HCT116 (cell line): ENCODE data around the gene SPATA16. TPM values are rescaled to one million over a fixed set of nuclear protein-coding genes. Genes with fewer than 3 reads are reported as not detected.

ENCODE experiments used
- ATAC-seq: fragments of 200-7000 bp; cut with Tn5 transposase; 2 replicates; pipeline ENCODE4 v1.9.1; 2020; ENCODE audit warnings: mild to moderate bottlenecking, moderate library complexity
- BruUV-seq: library from RNA; stranded (reverse); fragments of 400-500 nt; replicated peaks from 2 replicates; lab custom pipeline; 2021; lab: Mats Ljungman, UMichigan
- CTCF ChIA-PET: fragments of 300-600 bp; sonication (Branson Sonifier 250); formaldehyde crosslinking; loops from one replicate; lab custom pipeline; 2021; ENCODE audit warnings: antibody characterized with exemption; lab: Charles Lee
- POLR2A ChIA-PET: fragments of 300-600, 350-600 bp; sonication (Branson Sonifier 250); formaldehyde crosslinking; loops from one replicate; lab custom pipeline; 2021; ENCODE audit warnings: antibody characterized with exemption; lab: Charles Lee
- RAD21 ChIA-PET, 2 experiments: fragments of 300-600 bp; sonication (Branson Sonifier 250); formaldehyde crosslinking; loops; one replicate each; lab custom pipeline; 2023; ENCODE audit warnings: low total read pairs in 2 of 2; ENCODE audit not compliant: uncharacterized antibody in 2 of 2, unreplicated experiment in 2 of 2, low non-redundant PET in 1 of 2; lab: Charles Lee
- DNase-seq: peaks from one replicate; pipeline ENCODE4 v3.0.0-alpha.2; 2010; ENCODE audit warnings: low read depth, low spot score
- H2AFZ ChIP-seq: fragments of 200-600 bp; shearing (Covaris generic), sonication (generic); 2 replicates; pipeline ENCODE4 v1.6.1; 2017; ENCODE audit warnings: low read depth, mixed run types, mixed read lengths, antibody characterized with exemption, low read length; ENCODE audit not compliant: poor library complexity, severe bottlenecking
- H3K27ac ChIP-seq: 2 replicates; pipeline ENCODE4 v1.5.1; 2012; ENCODE audit warnings: low read depth, low read length
- H3K27me3 ChIP-seq: fragments of 200-600 bp; sonication (generic); 2 replicates; pipeline ENCODE4 v1.6.1; 2016; ENCODE audit warnings: mixed run types, low read length, mixed read lengths; ENCODE audit not compliant: insufficient read depth
- H3K36me3 ChIP-seq, 2 experiments: fragments of 200-500 bp in 1 of 2; fragments of 200-600 bp in 1 of 2; sonication (Bioruptor generic) in 1 of 2; sonication (generic) in 1 of 2; 2 replicates each; pipeline versions ENCODE4 v1.5.1 to v1.6.1; 2014 to 2016; ENCODE audit warnings: low read length in 2 of 2, inconsistent platforms in 1 of 2, mixed read lengths in 1 of 2, mixed run types in 1 of 2; ENCODE audit not compliant: insufficient read depth in 2 of 2, control insufficient read depth in 1 of 2
- H3K4me1 ChIP-seq, 2 experiments: fragments of 200-600 bp in 1 of 2; sonication (generic) in 1 of 2; 2 replicates each; pipeline versions ENCODE4 v1.5.1 to v1.6.1; 2012 to 2017; ENCODE audit warnings: low read length in 2 of 2, inconsistent platforms in 1 of 2, mild to moderate bottlenecking in 1 of 2, mixed read lengths in 1 of 2, mixed run types in 1 of 2, moderate library complexity in 1 of 2; ENCODE audit not compliant: insufficient read depth in 2 of 2, control insufficient read depth in 1 of 2
- H3K4me2 ChIP-seq: fragments of 200-600 bp; sonication (generic); 2 replicates; pipeline ENCODE4 v1.6.1; 2017; ENCODE audit warnings: mixed run types, low read length, mixed read lengths
- H3K4me3 ChIP-seq, 2 experiments: fragments of 200-600 bp in 1 of 2; sonication (generic) in 1 of 2; replicated peaks in 1 of 2; 2 replicates each; pipeline ENCODE4 v1.5.1; 2011 to 2016; ENCODE audit warnings: low read length in 2 of 2, control low read depth in 1 of 2, low read depth in 1 of 2, mild to moderate bottlenecking in 1 of 2, mixed read lengths in 1 of 2, mixed run types in 1 of 2
- H3K79me2 ChIP-seq: fragments of 200-600 bp; sonication (generic); 2 replicates; pipeline ENCODE4 v1.6.1; 2017; ENCODE audit warnings: mild to moderate bottlenecking, mixed run types, low read length, moderate library complexity, mixed read lengths; ENCODE audit not compliant: insufficient read depth
- H3K9ac ChIP-seq: fragments of 200-600 bp; sonication (generic); 2 replicates; pipeline ENCODE4 v1.6.1; 2016; ENCODE audit warnings: low read length, mixed read lengths
- H3K9me2 ChIP-seq: fragments of 200-600 bp; sonication (generic), shearing (Covaris generic); 2 replicates; pipeline ENCODE4 v1.6.1; 2017; ENCODE audit warnings: mixed run types, mild to moderate bottlenecking, moderate library complexity; ENCODE audit not compliant: insufficient read depth
- H3K9me3 ChIP-seq, 2 experiments: fragments of 200-500 bp in 1 of 2; fragments of 200-600 bp in 1 of 2; sonication (Bioruptor generic) in 1 of 2; sonication (generic) in 1 of 2; 2 replicates each; pipeline ENCODE4 v1.6.1; 2014 to 2017; ENCODE audit warnings: low read length in 2 of 2, mixed read lengths in 2 of 2, inconsistent platforms in 1 of 2, low read depth in 1 of 2, mild to moderate bottlenecking in 1 of 2, mixed run types in 1 of 2, moderate library complexity in 1 of 2; ENCODE audit not compliant: control insufficient read depth in 1 of 2, insufficient read depth in 1 of 2
- H4K20me1 ChIP-seq: fragments of 200-600 bp; sonication (generic), shearing (Covaris generic); 2 replicates; pipeline ENCODE4 v1.6.1; 2017; ENCODE audit warnings: mixed run types, mild to moderate bottlenecking, moderate library complexity; ENCODE audit not compliant: insufficient read depth
- CEBPB ChIP-seq: IDR thresholded peaks from 2 replicates; pipeline ENCODE4 v1.6.1; 2012; ENCODE audit warnings: low read depth
- EGR1 ChIP-seq: IDR thresholded peaks from 2 replicates; pipeline ENCODE4 v1.6.1; 2012; ENCODE audit warnings: low read depth
- EZH2 ChIP-seq: fragments of 200-600 bp; sonication (generic); IDR thresholded peaks from 2 replicates; pipeline ENCODE4 v1.6.1; 2017; ENCODE audit warnings: antibody characterized with exemption, mixed run types
- POLR2A ChIP-seq: IDR thresholded peaks from 2 replicates; pipeline ENCODE4 v1.7.0; 2011; ENCODE audit warnings: borderline replicate concordance; ENCODE audit not compliant: insufficient read depth, insufficient read length; ENCODE audit errors: extremely low read depth
- RAD21 ChIP-seq: IDR thresholded peaks from 2 replicates; pipeline ENCODE4 v1.6.1; 2012; ENCODE audit warnings: low read depth, mild to moderate bottlenecking
- SIN3A ChIP-seq: IDR thresholded peaks from 2 replicates; pipeline ENCODE4 v1.6.1; 2012; ENCODE audit warnings: low read depth
- SP1 ChIP-seq: IDR thresholded peaks from 2 replicates; pipeline ENCODE4 v1.6.1; 2012; ENCODE audit warnings: low read depth
- YY1 ChIP-seq: IDR thresholded peaks from 2 replicates; pipeline ENCODE4 v1.6.1; 2011; ENCODE audit warnings: low read length, low read depth, moderate library complexity, mild to moderate bottlenecking; ENCODE audit not compliant: insufficient replicate concordance; ENCODE audit errors: extremely low read depth
- ZFX ChIP-seq: fragments of 450-650 bp; IDR thresholded peaks from 2 replicates; pipeline ENCODE4 v1.6.1; 2017
- ZNF274 ChIP-seq: fragments of 200-500 bp; sonication (Bioruptor generic); IDR thresholded peaks from 2 replicates; pipeline ENCODE4 v1.6.1; 2014; ENCODE audit warnings: mild to moderate bottlenecking, low read depth, low read length, inconsistent platforms
- intact Hi-C: fragments of 100-400 bp; cut with micrococcal nuclease; formaldehyde crosslinking; loops from 2 replicates; pipeline ENCODE4 v1.10.0; 2022
- total RNA-seq: library from RNA; stranded (reverse); gene quantifications from one replicate; pipeline ENCODE4 v1.2.1, GENCODE V29; 2021; ENCODE audit not compliant: unreplicated experiment
- TF ChIP-seq, protein P1 (sequence below), 3 experiments: fragments of 200-600 bp in 1 of 3; sonication (generic) in 1 of 3; IDR thresholded peaks in 2 of 3; conservative IDR thresholded peaks in 1 of 3; 2 replicates each; pipeline ENCODE4 v1.5.1; 2012 to 2017; ENCODE audit warnings: low read depth in 2 of 3, low read length in 2 of 3, antibody characterized with exemption in 1 of 3, borderline replicate concordance in 1 of 3, control low read depth in 1 of 3, mild to moderate bottlenecking in 1 of 3, mixed read lengths in 1 of 3, mixed run types in 1 of 3, moderate library complexity in 1 of 3; ENCODE audit not compliant: insufficient read depth in 1 of 3

SPATA16 gene
- total RNA-seq, 1 experiment from 2014 or later: not detected

DNA sequence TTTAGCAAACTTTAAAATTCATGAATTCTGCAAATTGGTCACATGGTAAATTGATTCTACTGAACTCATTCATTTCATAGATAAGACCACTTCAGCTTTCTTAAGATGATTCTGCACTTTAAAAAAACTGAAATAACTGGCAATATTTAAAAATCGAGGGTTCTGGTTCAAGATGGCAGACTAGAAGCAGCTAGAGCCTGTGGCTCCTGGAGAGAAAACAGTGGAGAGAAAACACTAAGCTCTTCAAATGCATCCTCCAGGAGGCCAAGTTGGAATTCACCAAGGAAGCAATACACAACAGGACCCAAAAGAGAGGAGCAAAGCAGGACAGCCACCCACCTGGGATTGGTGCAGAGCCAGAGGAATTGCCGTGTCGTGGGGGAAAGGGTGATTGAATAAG is 132.1 kb downstream of the SPATA16 start:
- RAD21 ChIA-PET: no interaction called here
- Histone ChIP-seq H3K27ac (no peak overlapping the region), H3K27me3 (no peaks in the 10 kb centered on the region), H3K79me2 (no peaks in the 10 kb centered on the region), H3K4me2 (no peak overlapping the region), H3K9me3 (no peaks in the 10 kb centered on the region), H3K4me1 (no peaks in the 10 kb centered on the region), H2AFZ (no peak overlapping the region), H3K36me3 (no peaks in the 10 kb centered on the region), H3K4me3 (no peak overlapping the region), H3K9me2 (no peaks in the 10 kb centered on the region), H4K20me1 (no peaks in the 10 kb centered on the region), H3K9ac (no peak overlapping the region)
- intact Hi-C loops: no loop called here
- CTCF ChIA-PET: no interaction called here
- no peak for DNase-seq
- POLR2A ChIA-PET: no interaction called here
- BruUV-seq: no TSS peak
- TF ChIP-seq SIN3A: no peak
- TF ChIP-seq EZH2: no peak
- TF ChIP-seq, protein P1, sequence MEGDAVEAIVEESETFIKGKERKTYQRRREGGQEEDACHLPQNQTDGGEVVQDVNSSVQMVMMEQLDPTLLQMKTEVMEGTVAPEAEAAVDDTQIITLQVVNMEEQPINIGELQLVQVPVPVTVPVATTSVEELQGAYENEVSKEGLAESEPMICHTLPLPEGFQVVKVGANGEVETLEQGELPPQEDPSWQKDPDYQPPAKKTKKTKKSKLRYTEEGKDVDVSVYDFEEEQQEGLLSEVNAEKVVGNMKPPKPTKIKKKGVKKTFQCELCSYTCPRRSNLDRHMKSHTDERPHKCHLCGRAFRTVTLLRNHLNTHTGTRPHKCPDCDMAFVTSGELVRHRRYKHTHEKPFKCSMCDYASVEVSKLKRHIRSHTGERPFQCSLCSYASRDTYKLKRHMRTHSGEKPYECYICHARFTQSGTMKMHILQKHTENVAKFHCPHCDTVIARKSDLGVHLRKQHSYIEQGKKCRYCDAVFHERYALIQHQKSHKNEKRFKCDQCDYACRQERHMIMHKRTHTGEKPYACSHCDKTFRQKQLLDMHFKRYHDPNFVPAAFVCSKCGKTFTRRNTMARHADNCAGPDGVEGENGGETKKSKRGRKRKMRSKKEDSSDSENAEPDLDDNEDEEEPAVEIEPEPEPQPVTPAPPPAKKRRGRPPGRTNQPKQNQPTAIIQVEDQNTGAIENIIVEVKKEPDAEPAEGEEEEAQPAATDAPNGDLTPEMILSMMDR (IDR thresholded peaks at IDR 0.05 in 2 of 3, conservative IDR thresholded peaks at IDR 0.05 in 1 of 3; ENCODE audit: borderline replicate concordance in 1 of 3, insufficient read depth in 1 of 3, low read depth in 2 of 3, low read length in 2 of 3): no peak
- no peak for ATAC-seq

DNA sequence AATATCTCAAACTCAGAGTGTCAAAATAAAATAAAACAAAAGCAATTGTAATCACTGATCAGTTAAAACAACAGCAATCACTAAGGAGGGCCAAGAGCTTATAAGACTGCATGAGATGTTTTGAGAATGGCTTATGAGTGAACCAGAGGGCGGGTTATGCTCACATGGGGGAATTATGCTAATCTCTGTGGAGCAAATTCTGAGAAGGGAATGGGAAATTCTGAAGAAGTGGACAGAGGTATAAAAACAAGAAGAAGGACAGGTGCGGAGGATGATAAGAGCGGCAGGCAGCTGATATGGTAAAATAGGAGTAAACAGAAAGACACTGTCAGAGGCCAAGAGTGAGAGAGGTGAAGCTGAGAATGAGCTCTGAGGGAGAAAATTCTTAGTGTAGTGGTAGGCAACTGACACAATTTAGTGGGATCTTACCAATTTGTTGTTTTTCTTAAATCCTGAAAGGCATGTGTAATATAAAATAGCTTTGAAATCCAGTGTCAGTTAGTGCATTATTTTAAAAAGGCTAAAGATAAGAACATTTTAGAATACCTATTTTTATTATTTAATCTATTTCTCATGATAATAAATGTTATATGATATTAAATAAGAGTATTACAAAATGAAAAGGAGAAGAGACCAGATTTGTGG is 133.8 kb downstream of the SPATA16 start:
- ChIA-PET POLR2A (no interaction called here), CTCF (no interaction called here)
- H3K27ac ChIP-seq: no peak overlapping the region
- no peaks in the 10 kb centered on the region for H3K79me2 ChIP-seq
- H4K20me1 ChIP-seq: no peaks in the 10 kb centered on the region
- H3K9me2 ChIP-seq: no peaks in the 10 kb centered on the region
- no peaks in the 10 kb centered on the region for H3K9me3 ChIP-seq
- intact Hi-C loops: no loop called here
- TF ChIP-seq RAD21: no peak
- no peak for TF ChIP-seq ZNF274
- no peak for TF ChIP-seq SIN3A
- TF ChIP-seq CEBPB: no peak
- no peak for TF ChIP-seq EGR1
- no peak for TF ChIP-seq POLR2A
- no peak for TF ChIP-seq YY1
- TF ChIP-seq, protein P1 (IDR thresholded peaks at IDR 0.05 in 2 of 3, conservative IDR thresholded peaks at IDR 0.05 in 1 of 3; ENCODE audit: borderline replicate concordance in 1 of 3, insufficient read depth in 1 of 3, low read depth in 2 of 3, low read length in 2 of 3): no peak
- TF ChIP-seq SP1: no peak
- TF ChIP-seq ZFX: no peak
- TF ChIP-seq, all 23 proteins: peak for 0
- H3K36me3 ChIP-seq: no peaks in the 10 kb centered on the region
- DNase-seq (no peak), ATAC-seq (no peak)
- no peak overlapping the region for H2AFZ ChIP-seq
- H3K9ac ChIP-seq: no peak overlapping the region
- no peaks in the 10 kb centered on the region for H3K4me1 ChIP-seq
- H3K27me3 ChIP-seq: no peaks in the 10 kb centered on the region
- no peak overlapping the region for H3K4me2 ChIP-seq
- BruUV-seq: no TSS peak
- RAD21 ChIA-PET: no interaction called here
- H3K4me3 ChIP-seq: no peak overlapping the region
